Fibroblast of skin of left quadriceps (primary cell): ENCODE results near the gene LRRC57.
A peak's percentile ranks its signal among the peaks of the same experiment; 100 is the strongest.
"Not testable (repeated sequence)": the region's sequence is repeated elsewhere in the genome, so short reads cannot be mapped to it uniquely, and the experiment has no call there.

ENCODE experiments used
- DNase-seq, 2 experiments: peaks; one replicate each; pipeline ENCODE4 v3.0.0-alpha.2; 2013; ENCODE audit warnings: low read depth in 2 of 2

Gene LRRC57

DNA sequence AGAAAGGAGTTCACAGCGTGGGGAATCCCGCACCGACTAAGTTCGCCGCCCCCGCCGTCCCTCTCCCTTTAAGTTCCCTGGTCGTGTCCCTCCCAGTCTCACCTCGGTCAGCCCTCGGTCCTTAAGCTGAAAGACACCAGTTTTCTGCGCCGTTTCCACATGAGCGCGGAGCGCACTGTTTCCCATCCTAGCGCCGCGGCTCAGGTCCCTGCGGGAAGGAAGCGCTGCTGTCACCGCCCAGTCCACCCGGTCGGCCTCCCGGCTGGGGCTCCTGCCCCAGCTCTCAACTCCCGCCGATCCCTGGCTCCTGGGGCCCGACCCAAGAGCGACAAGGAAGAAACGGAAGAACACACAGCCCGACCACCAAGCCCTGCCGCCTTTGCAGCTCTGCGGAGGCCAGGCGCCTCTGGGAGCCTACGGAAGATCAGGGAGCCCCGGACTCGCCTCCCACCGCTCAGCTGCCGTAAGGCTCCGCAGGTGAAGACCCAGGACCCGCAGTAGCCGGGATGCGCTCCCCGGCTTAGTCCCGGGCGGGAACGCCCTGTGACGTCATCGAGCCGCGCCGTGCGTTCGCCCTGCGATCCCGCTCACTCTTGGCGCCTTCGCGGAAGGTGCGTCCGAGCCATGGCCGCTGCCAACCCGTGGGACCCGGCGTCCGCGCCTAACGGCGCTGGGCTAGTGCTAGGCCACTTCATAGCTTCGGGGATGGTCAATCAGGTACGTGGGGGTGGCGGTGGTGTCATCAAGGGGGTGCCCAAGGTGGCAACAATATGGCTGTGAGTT lies at the start of gene LRRC57, which contains the start of gene HAUS2:
Gene LRRC57, minus strand, starts transcription at position 545 of the 783 bp plus-strand sequence. Its CDS starts 359 bp downstream, at position 186.
Gene HAUS2, plus strand, starts transcription at position 590 of the 783 bp plus-strand sequence. Its CDS starts 35 bp downstream, at position 625.
- DNase-seq, result peak; percentile 56 to 57

DNA sequence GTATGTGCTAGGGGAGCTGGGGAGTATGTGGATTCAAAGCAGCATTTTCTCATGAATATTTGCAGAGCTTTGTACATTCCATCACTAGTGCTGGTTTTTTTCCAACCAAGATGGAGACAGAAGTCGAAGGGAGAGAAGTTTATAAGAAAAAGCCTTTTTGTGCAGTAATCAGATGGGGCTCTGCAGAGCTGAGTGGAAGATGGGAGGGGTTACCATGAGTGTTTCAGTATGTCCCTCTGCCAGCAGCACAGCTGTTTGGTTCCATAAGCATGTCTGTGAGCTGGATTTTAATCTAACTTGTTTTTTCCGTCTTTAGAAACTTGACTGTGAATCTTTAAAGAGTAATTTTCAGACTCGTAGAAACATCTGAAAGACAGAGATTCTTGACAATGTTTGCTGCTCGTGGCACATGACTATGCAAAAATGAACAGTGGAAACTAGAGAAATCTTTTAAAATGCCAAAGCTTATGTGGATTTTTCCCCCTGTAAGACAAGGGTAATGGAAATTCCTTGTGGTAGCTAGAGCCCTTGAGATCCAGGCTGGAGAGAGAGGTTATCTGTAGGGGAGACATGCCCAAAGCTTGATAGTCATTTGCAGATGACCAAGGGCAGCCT lies 47.1 kb upstream of the LRRC57 start:
- DNase-seq, result no peak

- no peak for DNase-seq
These were observed 45.5 kb upstream of the LRRC57 start for GRCh38 chr15:42594095-42594494.

- DNase-seq, result no peak
These were observed 44.5 kb upstream of the LRRC57 start for GRCh38 chr15:42593143-42593542.

DNA sequence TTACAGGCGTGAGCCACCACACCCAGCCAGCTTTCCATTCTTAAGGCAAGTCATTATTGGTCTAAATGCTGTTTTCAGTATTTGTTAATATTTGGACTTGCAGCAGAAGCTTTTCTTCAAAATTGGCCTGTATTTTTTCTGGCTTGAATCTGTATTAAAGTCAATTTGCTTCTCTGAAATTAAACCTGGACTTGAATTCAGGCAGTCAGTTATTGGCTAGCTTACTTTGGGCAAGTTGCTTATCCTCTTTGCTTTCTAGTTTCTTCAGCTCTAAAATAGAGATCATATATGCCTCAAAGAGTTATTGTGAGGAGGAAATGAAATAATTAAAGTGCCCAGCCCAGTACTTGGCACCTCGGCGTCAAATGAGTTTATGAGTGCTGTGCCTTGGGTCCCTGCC lies 44.1 kb upstream of the LRRC57 start:
- DNase-seq, result no peak

DNA sequence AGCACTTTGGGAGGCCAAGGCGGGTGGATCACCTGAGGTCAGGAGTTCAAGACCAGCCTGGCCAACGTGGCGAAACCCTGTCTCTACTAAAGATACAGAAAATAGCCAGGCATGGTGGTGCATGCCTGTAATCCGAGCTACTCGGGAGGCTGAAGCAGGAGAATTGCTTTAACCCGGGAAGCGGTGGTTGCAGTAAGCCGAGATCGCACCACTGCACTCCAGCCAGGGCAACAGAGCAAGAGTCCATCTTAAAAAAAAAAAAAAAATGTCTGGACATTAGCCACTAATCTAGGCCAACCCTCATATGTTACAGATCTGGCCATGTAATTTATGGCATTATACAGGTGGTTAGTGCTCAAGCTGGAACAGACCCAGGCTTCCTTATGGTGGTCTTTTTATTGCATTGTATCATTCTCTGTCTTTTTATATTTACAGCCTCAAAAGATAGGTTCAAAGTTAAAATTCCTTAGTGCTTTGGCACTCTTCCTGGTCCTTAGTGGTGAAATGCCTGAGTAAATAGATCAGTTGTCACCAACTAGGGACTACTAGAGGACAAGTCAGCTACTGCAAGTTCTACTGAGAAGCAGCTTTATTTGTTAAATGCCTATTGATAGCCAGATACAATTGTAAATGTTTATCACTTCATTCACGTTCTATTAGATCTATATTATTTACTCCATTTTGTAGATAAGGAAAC lies 42.8 kb upstream of the LRRC57 start:
- DNase-seq, result peak; percentile 30 to 36

- DNase-seq, result no peak
These were observed 42.1 kb upstream of the LRRC57 start for GRCh38 chr15:42590619-42591237.

DNA sequence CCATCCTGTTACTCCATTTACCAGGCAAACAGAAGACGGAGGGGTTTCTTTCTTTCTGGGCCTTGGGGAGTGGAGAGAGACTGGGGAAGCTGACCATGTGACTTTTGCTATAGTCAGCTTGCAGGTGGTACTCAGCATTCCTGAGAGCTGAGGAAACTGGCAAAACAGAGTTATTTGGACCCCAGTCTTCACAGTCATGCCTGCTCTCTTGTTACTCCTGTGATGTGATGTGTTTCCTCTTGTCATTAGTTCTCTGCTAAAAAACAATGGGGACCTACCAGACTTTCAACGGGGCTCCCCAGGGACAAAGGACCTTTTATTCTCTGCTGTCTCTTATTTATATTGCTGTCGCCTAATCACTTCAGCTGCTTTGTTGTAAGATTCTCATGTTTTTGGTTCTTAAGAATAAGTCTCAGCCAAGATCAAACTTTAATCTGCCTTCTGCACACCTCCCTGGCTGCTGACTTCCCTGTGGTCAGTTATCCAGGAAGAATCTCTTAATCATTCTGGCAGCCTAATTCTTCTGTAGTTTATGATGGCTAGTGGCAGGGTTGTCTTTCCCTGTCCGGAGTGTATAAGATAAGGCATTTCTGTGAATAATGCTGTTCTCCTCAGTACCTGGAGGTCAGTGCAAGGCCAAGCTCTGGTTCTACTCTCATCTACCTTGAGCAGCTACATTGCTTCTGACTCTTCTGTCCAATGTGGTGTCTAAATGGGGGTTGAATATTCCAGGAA lies 35.6 kb upstream of the LRRC57 start:
- no peak for DNase-seq

DNA sequence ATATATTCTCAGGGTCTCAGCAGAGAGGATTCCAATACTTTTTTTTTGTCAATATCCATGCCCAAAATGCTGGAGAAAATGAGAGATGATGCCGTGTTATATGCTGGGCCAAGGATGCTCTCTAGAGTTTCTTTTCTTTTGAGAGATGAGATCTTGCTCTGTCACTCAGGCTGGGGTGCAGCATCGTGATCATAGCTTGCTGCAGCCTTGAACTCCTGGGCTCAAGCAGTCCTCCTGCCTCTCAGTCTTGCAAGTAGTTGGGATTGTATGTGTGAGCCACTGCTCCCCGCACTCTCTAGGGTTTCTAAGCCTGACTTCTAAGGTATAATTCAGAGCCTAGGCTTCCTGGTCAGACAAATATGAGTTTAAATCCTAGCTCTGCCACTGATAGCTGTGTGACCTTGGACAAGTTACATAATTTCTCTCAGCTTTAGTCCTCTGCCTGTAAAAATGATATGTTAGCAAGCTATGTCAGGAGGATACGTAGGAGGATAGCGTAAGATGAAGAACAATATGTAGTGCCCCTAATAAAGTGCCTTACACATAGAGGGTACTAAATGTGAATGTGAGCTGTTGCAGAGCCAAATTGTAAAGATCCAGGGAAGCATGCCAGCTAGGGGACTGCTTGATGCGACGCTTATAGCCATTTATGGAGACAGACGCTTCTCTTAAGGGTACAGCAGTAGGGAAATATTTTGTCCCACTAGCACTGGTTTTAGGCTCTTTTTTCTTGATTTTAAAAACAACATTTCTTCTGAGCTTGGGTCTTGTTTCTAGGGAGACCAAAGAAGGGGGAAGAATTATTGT lies 34.2 kb upstream of the LRRC57 start:
- no peak for DNase-seq

DNA sequence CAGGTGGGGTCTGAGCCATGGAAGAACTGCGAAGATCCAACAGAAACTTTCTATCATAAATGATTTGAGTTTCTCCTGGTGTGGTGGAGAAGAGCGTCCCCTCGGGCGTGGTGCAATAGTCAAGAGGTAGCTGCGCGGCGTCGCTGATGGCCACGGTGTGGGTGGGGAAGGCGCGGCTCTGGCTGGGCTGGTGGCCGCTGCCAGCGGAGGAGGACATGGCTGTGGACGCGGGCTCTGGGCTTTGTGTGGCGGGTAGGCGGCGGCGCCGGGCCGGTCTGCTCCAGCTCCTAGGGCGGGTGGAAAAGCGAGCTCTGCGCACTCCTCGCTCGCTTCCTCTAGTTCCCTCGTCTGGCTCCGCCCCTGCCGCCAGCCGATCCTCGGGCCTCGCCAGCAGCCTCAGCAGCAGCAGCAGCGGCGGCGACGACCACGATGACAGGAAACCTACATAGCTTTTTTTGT lies 32.7 kb upstream of the LRRC57 start:
- peak; percentile 36 to 41 for DNase-seq

DNA sequence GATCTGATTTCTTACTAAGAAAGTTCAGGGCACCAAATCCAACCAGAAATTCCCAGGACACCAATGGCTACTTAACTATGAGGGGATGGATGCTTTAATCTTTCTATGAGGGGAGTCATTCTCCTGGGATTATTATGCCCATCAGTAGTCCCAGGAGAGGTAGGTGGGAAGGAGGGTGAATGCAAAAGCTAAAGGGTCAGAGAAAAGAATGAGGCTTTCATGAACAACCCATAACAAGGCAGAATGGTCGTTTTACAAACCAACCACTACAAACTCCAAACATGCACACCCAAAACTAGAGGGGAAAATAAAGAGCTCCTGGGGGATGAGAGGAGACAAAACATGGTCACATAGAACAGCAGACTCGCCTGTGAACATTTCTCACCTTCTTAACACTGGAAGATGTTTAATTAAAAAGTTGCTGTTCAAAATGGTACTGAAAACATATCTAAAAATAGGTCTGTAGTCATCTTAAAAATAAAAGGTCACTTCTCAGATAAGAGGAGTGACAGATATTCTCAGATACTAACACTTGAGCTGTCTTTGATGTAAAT lies 30.5 kb upstream of the LRRC57 start:
- DNase-seq, result no peak

GRCh38 chr15:42577514-42578031 lies 29.0 kb upstream of the LRRC57 start:
- peak; percentile 29 for DNase-seq

DNA sequence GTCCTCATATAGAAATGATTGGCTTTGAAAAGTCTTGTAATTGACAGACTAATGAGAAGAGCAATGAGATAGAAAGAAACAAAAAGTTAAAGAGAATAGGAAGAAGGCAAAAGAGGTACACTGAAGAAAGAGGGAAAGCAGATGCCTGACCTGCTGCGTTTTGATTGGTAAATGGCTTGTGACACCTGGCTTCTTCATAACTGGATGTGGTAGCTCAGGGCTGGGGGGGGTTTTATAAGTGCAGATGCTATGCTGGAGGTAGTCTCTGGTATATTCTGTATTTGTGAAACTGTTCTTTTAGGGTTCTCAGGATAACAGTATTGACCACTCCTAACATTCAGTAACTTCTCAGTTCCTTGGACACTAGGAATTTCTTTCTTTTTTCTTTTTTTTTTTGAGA lies 28.2 kb upstream of the LRRC57 start:
- no peak for DNase-seq

DNA sequence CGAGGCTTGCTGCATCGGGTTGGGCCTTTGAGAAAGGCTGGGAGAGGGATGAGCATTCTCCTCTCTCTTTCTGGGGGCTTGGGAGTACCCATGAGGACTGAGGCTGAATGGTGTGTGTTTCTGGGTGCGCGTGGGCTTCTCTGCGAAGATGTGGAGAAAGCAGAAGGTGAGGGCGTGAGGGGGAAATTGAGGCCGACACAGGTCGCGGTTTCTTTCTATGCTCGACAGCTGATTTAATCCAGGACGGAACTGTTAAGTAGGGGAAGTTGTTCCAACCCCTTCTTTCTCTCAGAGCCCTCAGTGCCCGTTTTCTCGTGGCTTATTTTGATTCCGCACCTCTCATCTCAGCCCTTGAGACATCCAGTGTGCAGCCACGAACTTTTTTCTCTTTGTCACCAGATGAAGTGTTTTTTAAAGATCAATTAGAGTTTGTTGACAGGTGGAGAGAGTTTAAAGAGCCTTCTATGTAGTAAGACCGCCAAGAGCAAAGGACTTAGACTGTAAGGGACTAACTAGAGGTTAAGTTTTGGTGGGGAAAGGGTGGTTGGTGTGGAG lies 27.5 kb upstream of the LRRC57 start:
- no peak for DNase-seq

DNA sequence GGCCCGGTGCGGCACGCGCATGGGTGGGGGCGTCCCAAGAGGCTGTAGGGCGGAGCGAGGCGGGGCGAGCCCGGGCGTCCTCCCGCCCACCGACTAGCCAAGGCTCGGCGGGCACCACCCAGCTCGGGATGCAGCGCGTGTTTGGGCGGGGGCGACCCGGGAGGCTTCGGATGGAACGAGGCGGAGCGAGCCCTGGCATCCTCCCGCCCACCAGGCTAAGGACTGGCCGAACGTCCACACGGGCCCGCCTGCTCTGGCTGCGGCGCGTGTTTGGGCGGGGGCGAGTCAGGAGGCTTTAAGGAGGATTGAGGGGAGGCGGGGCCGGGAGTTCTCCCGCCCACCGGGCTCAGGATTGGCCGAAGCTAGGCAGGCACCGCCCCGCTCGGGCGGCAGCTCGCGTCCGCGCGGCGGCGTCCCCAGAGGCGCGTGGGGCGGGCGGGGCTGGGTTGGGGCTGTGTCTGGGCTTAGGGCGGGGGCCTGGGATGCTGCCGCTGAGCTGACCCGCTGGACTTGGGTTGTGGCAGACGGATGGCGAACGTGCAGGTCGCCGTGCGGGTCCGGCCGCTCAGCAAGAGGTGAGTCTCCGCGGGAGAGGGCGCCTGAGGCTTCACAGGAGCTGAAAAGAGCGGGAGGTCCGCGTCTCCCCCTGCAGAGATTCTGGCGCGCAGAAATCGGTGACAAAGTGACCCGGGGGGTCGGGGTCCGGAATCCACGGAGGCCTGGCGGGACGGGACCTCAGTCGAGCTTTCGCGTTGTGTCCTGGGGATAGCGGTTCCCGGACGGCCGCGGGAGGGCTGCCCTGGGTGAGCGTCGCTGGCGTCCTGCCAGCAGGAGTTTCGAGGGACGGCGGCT lies 26.8 kb upstream of the LRRC57 start, which contains the start of gene STARD9:
Gene STARD9, plus strand, starts transcription at position 419 of the 852 bp plus-strand sequence. Its CDS starts 110 bp downstream, at position 529.
- DNase-seq, result peak; percentile 97 to 98

DNA sequence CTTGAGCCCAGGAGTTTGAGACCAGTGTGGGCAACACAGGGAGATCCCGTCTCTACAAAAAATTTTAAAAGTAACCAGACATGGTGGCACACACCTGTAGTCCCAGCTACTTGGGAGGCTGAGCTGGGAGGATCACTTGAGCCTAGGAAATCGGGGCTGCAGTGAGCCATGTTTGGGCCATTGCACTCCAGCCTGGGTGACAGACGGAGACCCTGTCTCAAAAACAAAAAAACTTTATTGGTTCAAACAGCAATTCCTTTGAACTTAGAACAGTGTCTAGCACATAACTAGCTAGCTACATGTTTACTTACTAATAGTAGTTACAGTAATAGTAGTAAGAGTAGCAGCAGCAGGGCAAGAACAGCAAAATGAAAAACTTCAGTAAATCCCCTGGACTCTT lies 10.1 kb upstream of the LRRC57 start:
- no peak for DNase-seq

- not testable (repeated sequence) for DNase-seq
These were observed 8.1 kb upstream of the LRRC57 start for GRCh38 chr15:42556550-42557207.

- no peak for DNase-seq
These were observed 5.0 kb upstream of the LRRC57 start for GRCh38 chr15:42553554-42553953.
